Lower leg skin (tissue), 4 donors: Measurements from ENCODE around the gene PACRG. TPM values are rescaled to one million over a fixed set of nuclear protein-coding genes. Genes with fewer than 3 reads are reported as not detected.

Experiments used
- DNase-seq, 2 donors: peaks; one replicate each; pipeline ENCODE4 v3.0.0-alpha.2; 2019; ENCODE audit warnings: low spot score in 2 of 2
- H3K4me3 ChIP-seq: fragments of 200-600 bp; sonication (generic); 2 replicates; pipeline ENCODE4 v1.5.1; 2017; ENCODE audit warnings: mild to moderate bottlenecking, low read depth; ENCODE audit not compliant: poor library complexity, severe bottlenecking
- POLR2A ChIP-seq, 2 donors: fragments of 450-650 bp; IDR thresholded peaks; one replicate each; pipeline ENCODE4 v1.6.1; 2016 to 2017; ENCODE audit warnings: antibody characterized with exemption in 2 of 2, mild to moderate bottlenecking in 1 of 2, moderate library complexity in 1 of 2
- WGBS, 2 donors: methylation state at CpG; one replicate each; pipeline ENCODE4 v1.1.5; 2018; 5-methylcytosine and 5-hydroxymethylcytosine counted together
- intact Hi-C: fragments of 100-400 bp; cut with DNase I; formaldehyde crosslinking; loops from one replicate; pipeline ENCODE4 v1.15.0; 2023; ENCODE audit warnings: low total_unique reads
- total RNA-seq, 4 donors: library from RNA; depleted of rRNA; stranded (reverse); fragments of >200 nt; gene quantifications; one replicate each; pipeline ENCODE4 v1.1.0, GENCODE V29; 2016
- TF ChIP-seq, protein P1 (sequence below), 3 donors: fragments of 450-650 bp; IDR thresholded peaks; one replicate each; pipeline ENCODE4 v1.5.1; 2016; ENCODE audit warnings: antibody characterized with exemption in 3 of 3, mild to moderate bottlenecking in 3 of 3, moderate library complexity in 2 of 3

Gene PACRG
- total RNA-seq, 4 donors from 2014 or later = 0.38 to 3.9 (median 3.4) TPM; not detected in 1

DNA sequence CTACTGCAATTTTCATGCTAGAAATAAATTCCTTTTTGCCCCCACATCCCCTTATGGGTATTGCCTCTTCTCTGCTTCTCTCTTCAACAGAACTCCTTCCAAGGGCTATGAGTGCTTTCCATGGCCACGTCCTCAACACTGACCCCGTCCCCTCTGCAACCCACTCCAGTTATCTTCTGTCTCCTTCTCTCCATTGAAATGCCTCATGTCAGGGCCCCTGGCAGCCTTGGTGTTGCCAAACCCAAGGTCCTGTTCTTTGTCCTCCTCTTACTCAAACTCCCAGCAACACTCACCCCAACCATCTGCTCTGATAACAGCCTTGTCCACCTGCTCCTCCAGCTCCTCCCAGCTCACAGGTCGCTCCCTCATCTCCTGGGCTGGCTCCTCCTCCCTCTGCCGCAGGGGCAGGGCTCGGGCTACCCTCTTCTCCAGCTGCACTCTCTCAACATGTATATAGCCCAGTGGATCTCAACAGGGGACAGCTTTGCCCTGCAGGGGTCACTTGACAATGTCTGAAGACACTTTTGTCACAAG lies 490.7 kb downstream of the PACRG start:
- 90 to 96% methylated on average over 5 of the region's 5 CpGs for WGBS, 2 donors
- no peak overlapping the region for H3K4me3 ChIP-seq
- no peak for DNase-seq
- intact Hi-C loops = no loop called here
- TF ChIP-seq POLR2A (IDR thresholded peaks at IDR 0.05) = no peak
- TF ChIP-seq, protein P1, sequence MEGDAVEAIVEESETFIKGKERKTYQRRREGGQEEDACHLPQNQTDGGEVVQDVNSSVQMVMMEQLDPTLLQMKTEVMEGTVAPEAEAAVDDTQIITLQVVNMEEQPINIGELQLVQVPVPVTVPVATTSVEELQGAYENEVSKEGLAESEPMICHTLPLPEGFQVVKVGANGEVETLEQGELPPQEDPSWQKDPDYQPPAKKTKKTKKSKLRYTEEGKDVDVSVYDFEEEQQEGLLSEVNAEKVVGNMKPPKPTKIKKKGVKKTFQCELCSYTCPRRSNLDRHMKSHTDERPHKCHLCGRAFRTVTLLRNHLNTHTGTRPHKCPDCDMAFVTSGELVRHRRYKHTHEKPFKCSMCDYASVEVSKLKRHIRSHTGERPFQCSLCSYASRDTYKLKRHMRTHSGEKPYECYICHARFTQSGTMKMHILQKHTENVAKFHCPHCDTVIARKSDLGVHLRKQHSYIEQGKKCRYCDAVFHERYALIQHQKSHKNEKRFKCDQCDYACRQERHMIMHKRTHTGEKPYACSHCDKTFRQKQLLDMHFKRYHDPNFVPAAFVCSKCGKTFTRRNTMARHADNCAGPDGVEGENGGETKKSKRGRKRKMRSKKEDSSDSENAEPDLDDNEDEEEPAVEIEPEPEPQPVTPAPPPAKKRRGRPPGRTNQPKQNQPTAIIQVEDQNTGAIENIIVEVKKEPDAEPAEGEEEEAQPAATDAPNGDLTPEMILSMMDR (IDR thresholded peaks at IDR 0.05) = no peak

DNA sequence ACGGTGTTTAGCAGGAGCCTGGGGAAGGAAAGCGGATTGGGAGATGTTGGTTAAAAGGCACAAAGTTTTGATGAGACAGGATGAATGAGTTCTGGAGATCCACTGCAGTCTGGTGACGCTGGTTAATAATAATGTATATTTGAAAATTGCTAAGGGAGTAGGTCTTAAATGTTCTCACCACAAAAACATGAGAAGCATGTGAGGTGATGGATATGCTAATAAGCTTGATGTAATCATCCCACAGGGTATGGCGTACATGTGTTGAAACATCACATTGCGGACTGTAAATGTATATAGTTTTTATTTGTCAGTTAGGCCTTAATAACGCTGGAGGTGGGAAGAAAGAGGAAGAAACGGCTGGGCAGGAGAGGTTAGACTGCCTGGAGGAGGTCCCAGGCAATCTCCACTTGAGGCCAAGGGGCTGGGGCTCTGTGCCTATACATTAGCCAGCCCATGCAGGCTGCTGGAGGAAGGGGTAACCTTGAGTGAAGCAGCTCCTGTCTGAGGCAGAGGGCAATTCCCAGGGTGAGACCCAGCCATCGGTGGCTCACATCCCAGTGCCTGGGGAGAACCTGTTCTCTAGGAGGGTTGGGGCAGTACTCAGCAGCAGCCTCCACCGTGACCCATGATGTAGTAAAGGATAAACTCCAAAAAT lies 498.5 kb downstream of the PACRG start:
- 81 to 93% methylated on average over 8 to 9 of the region's 9 CpGs for WGBS, 2 donors
- intact Hi-C loops = no loop called here
- TF ChIP-seq, protein P1 (IDR thresholded peaks at IDR 0.05) = no peak
- TF ChIP-seq POLR2A (IDR thresholded peaks at IDR 0.05) = no peak

DNA sequence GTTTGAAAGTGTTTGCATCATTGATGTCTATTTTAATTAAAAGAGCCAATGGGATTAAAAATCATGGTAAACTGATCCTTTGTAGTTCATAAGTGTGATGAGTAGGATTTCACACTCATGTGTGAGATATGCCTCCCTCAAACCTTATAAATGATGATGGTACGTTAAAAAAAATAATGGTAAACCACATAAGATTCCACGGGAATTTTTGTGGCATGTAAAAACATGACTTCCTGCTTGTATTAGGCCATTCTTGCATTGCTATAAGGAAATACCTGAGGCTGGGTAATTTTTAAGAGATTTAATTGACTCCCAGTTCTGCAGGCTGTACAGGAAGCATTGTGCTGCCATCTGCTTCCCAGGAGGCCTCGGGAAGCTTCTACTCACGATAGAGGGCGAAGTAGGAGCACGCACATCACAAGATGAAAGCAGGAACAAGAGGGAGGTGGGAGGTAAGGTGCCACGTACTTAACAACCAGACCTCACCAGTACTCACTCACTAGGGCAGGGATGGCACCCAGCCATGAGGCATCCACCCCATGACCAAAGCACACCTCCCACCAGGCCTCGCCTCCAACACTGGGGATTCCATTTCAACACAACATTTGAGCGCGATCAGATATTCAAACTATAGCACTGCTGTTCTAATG lies 499.2 kb downstream of the PACRG start:
- TF ChIP-seq, protein P1 (IDR thresholded peaks at IDR 0.05) = no peak
- no peak for TF ChIP-seq POLR2A (IDR thresholded peaks at IDR 0.05)
- no peak overlapping the region for H3K4me3 ChIP-seq
- intact Hi-C loops = no loop called here
- no peak for DNase-seq
- 79 to 81% methylated on average over 10 of the region's 10 CpGs for WGBS, 2 donors

More for the DNA sequence above, 498.5 kb downstream of the PACRG start:
- H3K4me3 ChIP-seq = no peak overlapping the region
- DNase-seq = no peak

DNA sequence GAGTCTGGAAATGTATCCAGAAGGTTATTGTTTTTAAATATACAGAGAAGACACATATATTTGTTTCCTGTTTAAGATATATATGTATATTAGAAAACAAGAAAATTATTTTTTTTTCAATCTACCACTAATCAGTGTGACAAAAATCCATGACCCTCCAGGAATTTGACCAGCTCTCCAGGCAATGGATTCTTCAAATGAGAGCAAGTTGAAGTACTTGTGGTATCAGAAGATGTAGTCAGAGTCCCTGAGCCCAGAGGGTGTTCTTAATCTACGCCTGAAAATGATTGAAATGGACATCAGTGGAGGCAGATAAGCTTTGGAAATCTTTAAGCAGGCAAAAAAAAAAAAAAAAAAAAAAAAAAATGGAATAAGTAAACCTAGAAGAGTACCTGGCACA lies 500.3 kb downstream of the PACRG start:
- WGBS, 2 donors = 84 to 91% methylated on average over 1 of the region's 1 CpG
- DNase-seq = no peak
- H3K4me3 ChIP-seq = no peak overlapping the region
- intact Hi-C loops = no loop called here
- TF ChIP-seq, protein P1 (IDR thresholded peaks at IDR 0.05) = no peak
- no peak for TF ChIP-seq POLR2A (IDR thresholded peaks at IDR 0.05)

DNA sequence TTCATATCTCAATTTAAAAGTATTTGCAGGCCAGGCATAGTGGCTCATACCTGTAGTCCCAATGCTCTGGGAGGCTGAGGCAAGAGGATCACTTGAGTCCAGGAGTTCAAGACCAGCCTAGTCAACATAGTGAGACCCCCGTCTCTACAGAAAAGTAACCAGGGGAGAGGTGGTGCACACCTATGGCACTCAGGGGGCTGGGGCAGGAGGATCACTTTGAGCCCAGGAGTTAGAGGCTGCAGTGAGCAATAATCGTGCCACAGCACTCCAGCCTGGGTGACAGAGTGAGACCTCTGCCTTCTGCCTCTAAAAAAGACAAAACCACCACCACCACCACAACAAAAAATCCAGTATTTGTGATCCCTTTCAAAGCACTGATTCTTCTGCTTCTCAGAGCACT lies 501.3 kb downstream of the PACRG start:
- H3K4me3 ChIP-seq = no peak overlapping the region
- no peak for DNase-seq
- WGBS, 2 donors = 94 to 95% methylated on average over 2 of the region's 2 CpGs
- intact Hi-C loops = no loop called here
- TF ChIP-seq, protein P1 (IDR thresholded peaks at IDR 0.05) = no peak
- no peak for TF ChIP-seq POLR2A (IDR thresholded peaks at IDR 0.05)
